GM21526 (cell line): ENCODE data around the gene TMEM154.
"Not testable (repeated sequence)": the region's sequence is repeated elsewhere in the genome, so short reads cannot be mapped to it uniquely, and the experiment has no call there.

Source experiments
- ATAC-seq: cut with Tn5 transposase; IDR thresholded peaks from one replicate; pipeline ENCODE4 v1.9.1; 2021; ENCODE audit warnings: moderate library complexity; ENCODE audit not compliant: unreplicated experiment, low FRiP score

Gene TMEM154

DNA sequence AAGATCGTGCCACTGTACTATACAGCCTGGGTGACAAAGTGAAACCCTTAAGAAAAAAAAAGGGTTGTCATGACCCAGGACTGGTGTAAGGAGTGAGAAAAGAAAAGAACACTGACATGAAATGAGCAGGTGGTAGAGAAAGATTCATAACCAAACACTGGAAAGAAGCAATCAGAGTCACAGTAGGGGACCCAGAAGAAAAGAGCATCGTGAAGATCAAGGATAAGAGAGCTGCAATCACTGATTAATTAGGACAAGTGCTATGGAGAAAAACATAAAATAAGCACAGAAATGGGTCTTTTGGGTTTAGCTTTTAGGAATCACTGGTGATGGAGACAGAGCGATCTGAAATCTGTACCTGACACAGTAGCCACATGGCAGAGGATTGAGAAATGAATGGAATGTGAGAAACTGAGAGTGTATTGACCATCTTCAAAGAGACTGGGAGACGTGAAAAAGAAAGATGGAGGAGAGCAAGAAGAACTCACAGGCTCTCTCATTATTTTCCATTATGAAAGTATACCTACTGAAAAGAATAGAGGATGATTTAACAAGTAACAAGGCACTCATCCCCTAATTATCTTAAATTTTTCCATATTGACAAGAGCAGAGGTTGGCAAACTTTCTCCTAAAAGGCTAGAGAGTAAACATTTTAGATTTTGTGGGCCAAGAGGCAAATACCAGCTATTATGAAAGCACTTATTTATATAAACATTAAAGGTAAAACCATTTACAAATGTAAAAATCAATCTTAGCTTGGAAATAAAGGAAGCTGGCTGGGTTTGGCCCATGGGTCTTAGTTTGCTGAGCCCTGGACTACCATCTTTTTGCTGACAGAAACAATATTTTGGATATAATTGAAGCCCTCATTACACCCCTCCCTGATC, 7.3 kb downstream of the TMEM154 start:
- ATAC-seq = no peak

GRCh38 chr4:152668338-152668964, 11.3 kb downstream of the TMEM154 start:
- no peak for ATAC-seq

- no peak for ATAC-seq
Measured at GRCh38 chr4:152667781-152668180, 12.0 kb downstream of the TMEM154 start.

- ATAC-seq = no peak
Measured at GRCh38 chr4:152666946-152667345, 12.9 kb downstream of the TMEM154 start.

DNA sequence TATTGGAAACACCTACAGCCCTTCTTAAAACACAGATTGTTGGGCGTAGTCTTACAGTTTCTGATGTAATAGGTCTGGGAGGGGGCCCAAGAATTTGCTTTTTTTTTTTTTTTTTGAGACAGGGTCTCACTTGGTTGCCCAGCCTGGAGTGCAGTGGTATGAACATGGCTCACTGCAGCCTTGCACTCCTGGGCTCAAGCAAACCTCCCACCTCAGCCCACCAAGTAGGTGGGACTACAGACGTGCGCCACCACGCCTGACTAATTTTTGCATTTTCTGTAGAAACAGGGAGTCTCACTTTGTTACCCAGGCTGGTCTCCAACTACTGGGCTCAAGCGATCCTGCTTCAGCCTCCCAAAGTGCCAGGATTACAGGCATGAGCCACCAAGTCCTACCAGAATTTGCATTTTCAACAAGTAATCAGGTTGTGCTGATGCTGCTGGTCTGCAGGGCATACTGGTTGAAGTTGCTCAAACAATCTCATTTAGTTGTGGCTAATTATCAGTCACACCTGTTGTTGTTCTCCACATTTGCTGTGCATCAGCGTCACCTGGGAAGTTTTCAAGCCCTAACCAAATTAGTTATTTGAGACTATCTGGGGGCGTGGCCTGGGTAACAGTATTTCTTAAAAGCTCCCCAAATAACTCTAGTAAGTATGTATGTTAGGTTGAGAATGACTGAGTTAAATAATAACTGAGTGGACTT, 14.0 kb downstream of the TMEM154 start:
- ATAC-seq = no peak

- not testable (repeated sequence) for ATAC-seq
Measured at GRCh38 chr4:152664067-152664378, 15.8 kb downstream of the TMEM154 start.

DNA sequence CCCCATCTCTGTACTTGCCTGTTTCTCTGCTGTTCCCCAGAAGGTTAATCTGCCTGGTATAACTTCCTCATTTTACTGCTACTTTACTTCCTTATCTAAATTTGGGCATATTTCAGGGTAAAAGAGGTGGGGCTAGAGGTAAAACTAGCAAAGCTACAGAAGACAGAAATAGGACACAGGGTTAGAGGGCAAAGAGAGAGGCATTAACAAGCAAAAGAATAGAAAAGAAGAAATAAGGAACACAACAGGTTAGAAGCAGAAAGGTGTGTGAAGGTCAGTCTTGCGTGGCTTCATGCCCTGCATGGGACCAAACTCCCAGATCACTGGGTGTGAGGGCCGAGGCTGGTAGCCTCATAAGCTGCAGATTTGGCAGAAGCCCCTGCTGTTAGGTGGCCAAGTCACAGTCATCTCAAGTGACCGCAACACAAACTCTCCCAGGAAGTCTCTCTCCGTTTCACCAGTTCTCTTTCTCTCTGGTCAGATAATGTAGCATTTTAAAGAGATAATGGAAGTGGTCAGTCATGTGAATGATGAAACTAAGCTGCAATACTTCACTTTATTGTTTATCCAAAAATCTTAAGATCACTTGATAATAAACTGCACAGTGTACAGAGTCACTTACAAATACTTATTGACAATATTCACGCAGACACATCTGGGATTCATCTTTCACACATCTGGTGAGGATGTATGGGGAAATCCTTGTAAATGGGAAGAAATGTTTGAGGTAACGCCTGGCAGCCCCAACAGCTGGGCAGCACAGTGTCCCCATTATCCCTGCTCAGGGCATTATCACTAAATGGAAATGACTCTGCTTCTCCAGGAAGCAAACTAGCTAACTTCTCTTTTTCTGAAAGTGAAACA, 16.4 kb downstream of the TMEM154 start:
- peak; percentile 59 for ATAC-seq

DNA sequence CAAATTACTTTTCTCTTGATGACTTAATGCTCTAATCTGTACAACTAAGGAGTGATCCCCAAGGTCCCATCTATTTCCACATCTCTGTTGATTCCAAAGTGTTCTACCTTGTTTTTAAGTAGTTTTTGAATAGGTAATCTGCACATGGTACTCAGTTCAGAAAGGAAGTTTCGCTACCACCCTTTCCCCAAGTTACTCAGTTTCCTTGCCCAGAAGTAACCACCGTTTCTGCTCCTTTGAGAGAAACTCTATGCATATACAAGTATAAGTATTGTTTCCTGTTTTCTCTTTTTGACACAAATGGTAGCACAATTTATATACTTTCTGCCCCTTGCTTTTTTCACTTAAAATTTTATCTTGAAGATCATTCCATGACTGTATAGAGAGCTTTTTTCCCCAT, 18.1 kb downstream of the TMEM154 start:
- no peak for ATAC-seq

DNA sequence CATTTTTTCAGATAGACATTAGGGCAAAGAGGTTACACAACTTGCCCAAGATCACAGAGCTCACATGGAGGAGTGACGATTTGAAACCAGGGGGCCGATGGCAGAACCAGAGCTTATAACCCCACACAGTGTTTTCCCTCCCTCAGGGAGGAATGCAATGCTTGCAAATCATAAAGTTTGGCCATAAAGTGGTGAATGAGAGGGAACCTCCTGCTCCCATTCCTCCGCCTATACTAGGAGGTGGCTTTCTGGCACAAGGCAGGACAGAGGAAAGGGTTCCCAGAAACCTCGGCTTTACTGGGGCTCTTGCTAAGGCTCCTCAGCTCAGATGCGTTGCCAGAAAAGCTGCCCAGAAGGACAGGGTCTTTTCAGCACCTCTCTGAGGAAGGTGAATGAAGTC, 19.3 kb downstream of the TMEM154 start:
- ATAC-seq = no peak

DNA sequence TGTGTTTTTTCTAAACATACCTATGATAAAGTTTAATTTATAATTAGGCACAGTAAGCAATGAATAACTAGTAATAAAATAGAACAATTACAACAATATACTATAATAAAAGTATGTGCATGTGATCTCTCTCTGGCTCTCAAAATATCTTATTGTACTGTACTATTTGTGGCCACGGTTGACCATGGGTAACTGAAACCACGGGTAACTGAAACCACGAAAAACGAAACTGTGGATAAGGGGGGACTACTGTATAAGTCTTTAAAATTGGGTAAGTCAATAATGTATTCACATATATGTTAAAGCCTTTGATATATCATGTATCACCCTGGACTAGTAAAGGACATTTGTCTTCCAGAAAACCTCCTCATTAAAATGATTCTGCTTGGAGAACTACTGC, 20.0 kb downstream of the TMEM154 start:
- ATAC-seq = no peak

GRCh38 chr4:152657657-152658056, 22.1 kb downstream of the TMEM154 start:
- ATAC-seq = no peak

- no peak for ATAC-seq
Measured at GRCh38 chr4:152655272-152656129, 24.3 kb downstream of the TMEM154 start.

DNA sequence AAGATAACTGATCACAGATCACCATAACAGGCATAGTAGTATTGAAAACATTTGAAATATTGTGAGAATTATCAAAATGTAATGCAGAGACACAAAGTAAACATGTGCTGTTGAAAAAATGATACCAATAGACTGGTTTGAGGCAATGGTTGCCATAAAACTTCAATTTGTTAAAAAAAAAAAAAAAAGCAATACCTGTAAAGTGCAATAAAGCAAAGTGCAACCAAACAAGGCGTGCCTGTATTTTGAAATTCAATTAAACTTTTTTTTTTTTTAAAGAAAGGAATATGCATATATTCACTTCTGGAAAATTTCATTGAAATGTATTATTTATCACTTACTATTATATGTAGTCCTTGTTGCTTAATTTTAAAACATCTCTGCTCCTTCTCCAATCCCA, 27.7 kb downstream of the TMEM154 start:
- no peak for ATAC-seq

DNA sequence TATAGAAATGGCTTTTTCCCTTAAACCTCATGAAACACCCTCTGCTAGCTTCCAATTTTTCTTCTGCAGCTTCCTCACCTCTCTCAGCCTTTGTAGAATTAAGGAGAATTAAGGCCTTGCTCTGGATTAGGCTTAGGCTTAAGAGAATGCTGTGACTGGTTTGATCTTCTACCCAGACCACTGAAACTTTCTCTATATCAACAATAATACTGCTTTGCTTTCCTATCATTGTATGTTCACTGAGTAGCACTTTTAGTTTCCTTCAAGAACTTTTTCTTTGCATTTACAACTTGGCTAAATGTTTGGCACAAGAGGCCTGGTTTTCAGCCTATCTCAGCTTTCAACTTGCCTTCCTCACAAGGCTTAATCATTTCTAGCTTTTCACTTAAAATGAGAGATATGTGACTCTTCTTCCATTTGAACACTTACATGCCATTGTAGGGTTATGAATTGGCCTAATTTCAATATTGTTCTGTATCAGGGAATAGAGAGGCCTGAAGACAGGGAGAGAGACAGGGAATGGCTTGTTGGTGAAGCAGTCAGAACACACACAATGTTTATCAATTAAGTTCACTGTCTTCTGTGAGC, 28.2 kb downstream of the TMEM154 start:
- no peak for ATAC-seq

- no peak for ATAC-seq
Measured at GRCh38 chr4:152646221-152646620, 33.6 kb downstream of the TMEM154 start.

DNA sequence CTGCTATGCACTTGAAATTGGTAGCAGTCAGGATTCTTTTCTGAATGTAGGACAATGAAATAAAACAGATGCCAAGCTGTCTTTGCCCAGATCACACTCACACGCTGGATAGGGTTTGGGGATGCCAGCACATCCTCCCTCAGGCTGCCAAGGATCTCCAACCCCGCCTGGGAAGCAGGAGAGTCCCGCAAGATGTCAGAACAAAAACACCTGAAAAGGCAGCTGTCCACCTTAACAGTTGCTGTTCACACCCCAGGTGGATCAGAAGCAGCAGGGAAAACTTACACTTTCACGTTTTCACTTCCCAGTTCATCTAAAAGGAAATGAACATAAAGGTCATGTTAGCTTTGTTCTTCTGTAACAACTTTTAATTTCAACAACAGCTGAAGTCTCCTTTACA, 35.7 kb downstream of the TMEM154 start:
- ATAC-seq = no peak

DNA sequence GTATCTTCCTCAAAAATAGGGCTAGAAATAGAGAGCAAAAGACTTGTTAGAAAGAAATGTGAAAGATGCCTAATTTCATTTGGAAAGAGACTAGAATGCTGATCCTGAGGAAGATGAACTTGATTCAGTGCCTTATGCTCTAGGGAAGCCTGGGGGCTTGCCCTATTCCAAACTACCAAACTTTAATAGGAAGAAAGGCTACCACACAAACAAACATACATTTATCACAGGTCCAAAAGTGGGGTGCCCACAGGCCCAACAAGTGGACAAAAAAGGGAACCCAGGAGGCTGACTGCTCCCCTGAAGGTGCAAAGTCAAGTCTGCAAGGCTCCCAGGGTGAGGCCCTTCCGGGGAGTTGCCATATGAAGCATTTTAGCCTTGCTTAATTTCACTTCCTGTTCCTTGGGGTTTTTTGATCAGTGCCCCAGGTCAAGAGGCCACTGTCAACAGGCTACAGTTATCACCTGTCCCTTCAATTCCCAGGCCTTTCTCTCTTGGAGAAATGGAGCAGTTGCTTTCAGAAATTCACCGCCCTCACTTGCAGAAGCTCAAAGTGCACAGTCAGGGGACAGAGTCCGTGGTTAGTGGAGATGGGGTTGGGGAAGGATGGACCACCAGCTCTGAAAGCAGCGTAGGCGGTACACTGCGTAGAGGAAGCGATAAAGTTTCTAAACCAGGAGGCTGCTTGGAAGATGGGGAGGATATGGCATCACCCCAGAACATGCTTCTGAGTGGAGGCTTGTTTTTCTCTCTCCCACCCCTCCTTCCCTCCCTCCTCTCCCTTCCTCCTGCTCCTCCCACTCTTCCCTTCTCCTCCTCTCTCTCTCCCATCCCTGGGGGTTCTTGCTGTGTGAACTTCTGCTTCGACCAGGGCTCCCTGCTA, 36.4 kb downstream of the TMEM154 start:
- ATAC-seq = peak; percentile 85
